ENCODE data around the gene DENND5A.

The DENND5A gene

GRCh38 chr11:9267680-9268079 is 2.5 kb upstream of the DENND5A start:
- Histone ChIP-seq H4K20me1 (ENCODE audit: insufficient read depth, low read length) (peaks cover 4% of the 10 kb centered on the region; the same call in 1 of the 2 replicates), H3K27ac (ENCODE audit: low read length) (no peak overlapping the region), H3K79me2 (ENCODE audit: insufficient read depth, low read length) (no peaks in the 10 kb centered on the region), H3K9ac (ENCODE audit: low read depth, low read length) (no peak overlapping the region), H3K27me3 (ENCODE audit: insufficient read depth, low read length, poor library complexity) (peaks cover 41% of the 10 kb centered on the region), H3K4me3 (ENCODE audit: low read depth in 1 of 2, low read length in 2 of 2) (no peak overlapping the region), H2AFZ (ENCODE audit: low read depth, low read length) (no peak overlapping the region), H3K36me3 (ENCODE audit: insufficient read depth, low read length) (no peaks in the 10 kb centered on the region), H3K4me2 (ENCODE audit: insufficient read depth, low read length) (no peak overlapping the region), H3K9me3 (ENCODE audit: insufficient read depth, low read length, severe bottlenecking) (no peaks in the 10 kb centered on the region), H3K4me1 (ENCODE audit: insufficient read depth, low read length) (peaks cover 18% of the 10 kb centered on the region)
- TF ChIP-seq EZH2 (IDR thresholded peaks at IDR 0.05; ENCODE audit: borderline replicate concordance, low read depth, low read length, severe bottlenecking) (no peak), CTCF (IDR thresholded peaks at IDR 0.05; ENCODE audit: borderline replicate concordance, extremely low read depth, low read length, poor library complexity, severe bottlenecking) (no peak)
- ATAC-seq (ENCODE audit: insufficient read depth, low read depth): no peak
- no peak for DNase-seq

GRCh38 chr11:9266926-9267325 is 1.8 kb upstream of the DENND5A start:
- no peak for TF ChIP-seq CTCF (IDR thresholded peaks at IDR 0.05; ENCODE audit: borderline replicate concordance, extremely low read depth, low read length, poor library complexity, severe bottlenecking)
- TF ChIP-seq EZH2 (IDR thresholded peaks at IDR 0.05; ENCODE audit: borderline replicate concordance, low read depth, low read length, severe bottlenecking): no peak
- Histone ChIP-seq H2AFZ (ENCODE audit: low read depth, low read length) (no peak overlapping the region), H3K4me3 (ENCODE audit: low read depth in 1 of 2, low read length in 2 of 2) (no peak overlapping the region), H3K36me3 (ENCODE audit: insufficient read depth, low read length) (no peaks in the 10 kb centered on the region), H3K27ac (ENCODE audit: low read length) (no peak overlapping the region), H3K9ac (ENCODE audit: low read depth, low read length) (no peak overlapping the region), H3K4me1 (ENCODE audit: insufficient read depth, low read length) (peaks cover 18% of the 10 kb centered on the region), H4K20me1 (ENCODE audit: insufficient read depth, low read length) (peaks cover 4% of the 10 kb centered on the region; the same call in 1 of the 2 replicates), H3K27me3 (ENCODE audit: insufficient read depth, low read length, poor library complexity) (peaks cover 45% of the 10 kb centered on the region), H3K9me3 (ENCODE audit: insufficient read depth, low read length, severe bottlenecking) (no peaks in the 10 kb centered on the region), H3K79me2 (ENCODE audit: insufficient read depth, low read length) (no peaks in the 10 kb centered on the region), H3K4me2 (ENCODE audit: insufficient read depth, low read length) (no peak overlapping the region)
- DNase-seq: no peak
- no peak for ATAC-seq (ENCODE audit: insufficient read depth, low read depth)

GRCh38 chr11:9266132-9266736 is 1.1 kb upstream of the DENND5A start:
- Histone ChIP-seq H3K4me2 (ENCODE audit: insufficient read depth, low read length) (no peak overlapping the region), H3K4me1 (ENCODE audit: insufficient read depth, low read length) (peaks cover 18% of the 10 kb centered on the region), H4K20me1 (ENCODE audit: insufficient read depth, low read length) (peaks cover 4% of the 10 kb centered on the region; the same call in 1 of the 2 replicates), H3K4me3 (ENCODE audit: low read depth in 1 of 2, low read length in 2 of 2) (no peak overlapping the region), H3K27ac (ENCODE audit: low read length) (no peak overlapping the region), H3K9ac (ENCODE audit: low read depth, low read length) (no peak overlapping the region), H3K36me3 (ENCODE audit: insufficient read depth, low read length) (no peaks in the 10 kb centered on the region), H3K9me3 (ENCODE audit: insufficient read depth, low read length, severe bottlenecking) (no peaks in the 10 kb centered on the region), H3K79me2 (ENCODE audit: insufficient read depth, low read length) (no peaks in the 10 kb centered on the region), H2AFZ (ENCODE audit: low read depth, low read length) (no peak overlapping the region), H3K27me3 (ENCODE audit: insufficient read depth, low read length, poor library complexity) (peaks cover 45% of the 10 kb centered on the region)
- no peak for DNase-seq
- ATAC-seq (ENCODE audit: insufficient read depth, low read depth): no peak
- TF ChIP-seq CTCF (IDR thresholded peaks at IDR 0.05; ENCODE audit: borderline replicate concordance, extremely low read depth, low read length, poor library complexity, severe bottlenecking) (no peak), EZH2 (IDR thresholded peaks at IDR 0.05; ENCODE audit: borderline replicate concordance, low read depth, low read length, severe bottlenecking) (no peak)
